GM04503 (cell line): ENCODE data around the gene RGPD8.
"Not testable (repeated sequence)": the region's sequence is repeated elsewhere in the genome, so short reads cannot be mapped to it uniquely, and the experiment has no call there.

Source experiments
- DNase-seq: peaks from one replicate; pipeline ENCODE4 v3.0.0-alpha.2; 2012; ENCODE audit warnings: low read depth

RGPD8 gene

DNA sequence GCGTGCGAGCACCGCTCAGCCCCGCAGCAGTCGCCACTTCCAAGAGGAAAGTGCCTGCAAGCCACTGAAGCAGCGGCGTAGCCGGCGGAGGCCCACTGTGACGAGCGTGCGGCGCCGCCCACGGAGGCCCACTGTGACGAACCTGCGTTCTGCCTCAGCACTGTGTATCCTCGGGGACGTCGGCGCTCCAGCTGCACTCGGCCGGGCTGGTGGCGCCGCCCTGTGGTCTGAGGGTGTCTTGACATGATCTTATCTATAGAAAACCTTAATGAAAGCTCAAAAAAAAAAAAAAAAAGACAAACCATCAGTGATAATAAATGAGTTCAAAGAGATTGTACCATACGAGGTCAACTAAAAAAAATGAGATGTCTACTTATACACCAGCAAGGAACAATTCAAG is at the start of gene RGPD8:
Gene RGPD8 (minus strand): TSS at position 166 of the 400 bp plus-strand sequence. CDS start 192 bp downstream, outside the sequence.
- peak; percentile 14 for DNase-seq

DNA sequence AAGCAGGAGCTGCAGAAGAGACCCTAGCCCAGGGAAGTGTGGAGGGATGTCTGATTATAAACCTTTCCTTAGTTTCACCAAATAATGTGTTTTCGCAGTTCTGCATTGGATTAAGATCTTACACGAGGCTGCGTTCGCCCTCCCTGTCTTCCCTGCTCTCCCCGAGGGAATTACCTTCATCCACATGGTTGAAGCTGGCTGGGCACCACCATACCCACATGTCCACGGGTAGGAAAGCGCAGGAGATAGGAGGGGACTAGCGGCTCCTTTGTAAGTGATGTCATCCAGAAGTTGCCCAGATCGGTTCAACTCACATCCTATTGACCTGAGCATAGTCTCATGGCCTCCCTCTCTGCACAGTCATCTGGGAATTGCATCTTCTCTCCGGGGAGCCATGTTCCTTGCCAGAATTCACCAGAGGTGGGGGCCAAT is 49.6 kb upstream of the RGPD8 start:
- no peak for DNase-seq

GRCh38 chr2:112482309-112483041 is 49.0 kb upstream of the RGPD8 start:
- no peak for DNase-seq

- DNase-seq: no peak
These were observed 48.2 kb upstream of the RGPD8 start, which contains the start of gene TTL for GRCh38 chr2:112481528-112482233. Gene TTL (plus strand): TSS chr2:112482156. CDS start chr2:112482345, 189 bp downstream.

DNA sequence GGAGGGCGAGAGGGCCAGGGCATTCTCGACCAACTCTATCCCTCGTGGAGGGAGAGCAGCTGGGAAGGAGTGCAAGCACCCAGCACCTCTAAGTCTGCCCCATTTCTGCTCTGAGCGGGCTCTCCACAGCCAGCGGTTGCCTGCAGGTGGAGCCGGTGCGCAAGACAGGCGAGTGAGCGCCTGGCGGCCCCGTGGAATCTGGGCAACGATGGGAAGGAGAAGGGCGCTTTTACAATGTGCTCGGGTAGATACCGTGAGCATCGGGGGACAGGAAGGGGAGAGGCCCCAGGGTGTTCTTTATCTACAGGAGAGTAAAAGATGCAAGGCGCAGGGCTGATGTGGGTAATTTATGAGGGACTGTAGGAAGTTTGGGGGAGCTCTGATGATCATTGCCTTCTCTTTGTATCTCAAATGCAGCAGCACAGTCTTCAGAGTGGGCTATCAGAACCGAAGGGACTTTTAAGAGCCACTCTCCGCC is 47.6 kb upstream of the RGPD8 start:
- DNase-seq: peak; percentile 42

DNA sequence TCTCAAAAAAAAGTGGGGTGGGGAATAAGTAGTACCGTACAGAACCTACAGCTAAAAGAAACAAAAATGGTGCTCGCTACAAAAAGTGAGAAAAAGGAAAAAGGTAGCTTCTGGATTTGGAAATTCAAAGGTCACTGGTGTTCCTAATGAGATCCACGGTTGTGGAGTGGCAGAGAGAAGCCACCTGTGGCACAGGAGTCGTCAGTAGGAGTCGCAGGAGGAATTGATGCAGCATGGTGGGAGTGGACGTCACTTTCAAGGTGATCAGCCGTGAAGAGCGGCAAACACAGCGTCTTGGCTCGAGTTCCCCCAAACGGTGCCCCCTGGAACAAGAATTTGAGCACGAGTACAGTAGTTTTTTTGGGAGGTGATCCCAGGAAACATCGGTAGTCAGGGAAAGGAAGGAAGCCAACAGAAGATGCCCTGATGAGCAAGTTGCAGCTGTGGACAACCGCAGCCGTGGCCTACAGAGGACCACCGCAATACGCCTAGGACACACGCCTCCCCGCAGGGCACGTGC is 47.1 kb upstream of the RGPD8 start:
- no peak for DNase-seq

GRCh38 chr2:112476434-112476833 is 43.0 kb upstream of the RGPD8 start:
- no peak for DNase-seq

DNA sequence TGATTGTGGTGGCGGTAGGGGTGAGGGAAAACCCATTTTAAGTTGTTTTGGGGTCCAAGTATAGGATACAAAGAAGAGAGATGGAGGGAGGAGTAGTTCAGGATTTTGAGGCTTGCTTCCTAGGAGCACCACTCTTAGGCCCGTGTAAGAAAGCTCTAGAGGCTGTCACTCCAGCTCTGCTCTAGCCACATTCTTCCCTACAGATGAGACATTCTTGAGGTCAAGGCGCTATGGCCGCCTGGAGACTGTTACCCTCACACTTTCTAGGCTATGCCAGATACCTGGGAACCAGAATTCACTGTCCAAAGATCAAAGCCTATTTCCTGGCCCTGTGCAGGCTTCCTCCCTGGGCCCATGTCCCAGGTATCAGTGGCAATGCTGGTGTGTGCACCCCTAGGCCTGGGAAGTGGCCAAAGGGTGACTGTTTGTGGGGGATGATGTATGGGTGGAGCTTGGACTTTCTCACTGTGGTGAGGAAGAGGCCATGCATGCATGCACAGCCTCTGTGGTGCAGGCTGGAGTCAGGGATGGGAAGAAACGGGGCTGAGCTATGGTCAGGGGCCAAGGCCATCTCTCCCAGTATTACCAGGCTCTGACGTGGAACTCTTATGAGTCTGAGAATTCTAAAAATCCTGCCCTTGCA is 41.5 kb upstream of the RGPD8 start:
- DNase-seq: peak; percentile 38

GRCh38 chr2:112472547-112473263 is 39.3 kb upstream of the RGPD8 start:
- DNase-seq: no peak

GRCh38 chr2:112465382-112465781 is 31.9 kb upstream of the RGPD8 start:
- DNase-seq: no peak

DNA sequence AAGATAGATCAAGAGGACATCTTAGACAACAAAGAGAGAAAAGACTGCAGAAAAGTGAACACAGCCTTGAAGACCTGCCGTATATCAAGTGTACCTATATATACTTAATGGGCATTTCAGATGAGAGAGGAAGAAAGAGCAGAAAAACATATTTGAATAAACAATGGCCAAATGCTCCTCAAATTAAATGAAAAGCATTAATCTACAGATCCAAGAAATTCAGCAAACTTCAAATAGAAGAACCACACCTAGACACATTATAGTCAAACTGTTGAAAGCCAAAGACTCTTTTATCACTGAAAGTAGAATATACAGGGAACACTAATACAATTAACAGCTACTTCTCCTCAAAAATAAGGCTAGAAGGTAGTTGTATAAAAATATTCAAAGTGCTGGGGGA is 29.8 kb upstream of the RGPD8 start:
- no peak for DNase-seq

DNA sequence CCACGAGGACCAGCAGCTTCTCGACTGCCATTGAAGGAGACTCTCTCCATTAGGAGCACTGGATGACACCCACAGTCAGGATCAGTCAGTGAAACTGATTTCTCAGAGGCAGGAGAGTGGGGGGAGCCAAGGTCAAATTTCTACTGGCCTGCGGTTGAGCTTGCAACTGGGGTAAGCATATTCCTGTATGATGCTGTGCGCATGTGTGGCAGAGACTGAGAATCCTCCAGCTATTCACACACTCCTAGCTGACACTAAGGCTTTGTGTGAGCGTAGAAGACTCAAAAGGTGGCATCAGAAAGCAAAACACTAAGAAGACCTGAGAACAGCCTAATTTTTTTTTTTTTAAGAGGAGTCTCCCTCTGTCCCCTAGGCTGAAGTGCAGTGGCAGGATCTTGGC is 28.7 kb upstream of the RGPD8 start:
- DNase-seq: no peak

GRCh38 chr2:112459372-112459771 is 25.9 kb upstream of the RGPD8 start:
- no peak for DNase-seq

DNA sequence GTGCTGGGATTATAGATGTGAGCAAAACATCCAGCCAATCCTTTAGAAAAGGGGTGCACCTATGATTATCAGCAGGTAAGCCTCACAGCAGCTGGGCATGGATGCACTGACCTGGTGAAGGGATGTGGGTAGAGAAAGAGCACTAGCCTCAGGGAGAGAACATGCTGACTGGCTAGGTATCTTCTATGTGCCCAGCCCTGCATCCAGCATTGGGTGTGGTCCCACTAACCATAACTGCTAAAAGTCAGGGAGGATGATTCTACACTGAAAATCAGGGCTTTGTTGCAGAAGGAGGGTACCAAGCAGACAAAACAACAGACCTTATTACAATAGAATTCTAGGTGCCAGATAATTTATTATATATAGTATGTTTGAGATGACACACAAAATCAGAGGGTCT is 21.1 kb upstream of the RGPD8 start:
- no peak for DNase-seq

DNA sequence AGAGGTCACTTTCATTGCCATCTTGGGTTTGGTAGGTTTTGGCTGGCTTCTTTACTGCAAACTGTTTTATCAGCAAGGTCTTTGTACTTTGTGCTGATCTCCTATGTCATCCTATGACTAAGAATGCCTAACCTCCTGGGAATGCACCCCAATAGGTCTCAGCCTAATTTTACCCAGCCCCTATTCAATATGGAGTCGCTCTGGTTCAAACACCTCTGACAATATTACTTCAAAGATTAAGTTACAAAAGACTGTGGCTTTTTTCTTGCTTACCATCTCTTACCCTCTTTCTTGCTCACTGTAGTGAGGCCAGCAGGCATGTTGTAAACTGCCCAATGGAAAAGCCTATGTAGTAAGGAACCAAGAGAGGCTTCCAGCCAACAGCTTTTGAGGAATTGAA is 17.9 kb upstream of the RGPD8 start:
- no peak for DNase-seq

DNA sequence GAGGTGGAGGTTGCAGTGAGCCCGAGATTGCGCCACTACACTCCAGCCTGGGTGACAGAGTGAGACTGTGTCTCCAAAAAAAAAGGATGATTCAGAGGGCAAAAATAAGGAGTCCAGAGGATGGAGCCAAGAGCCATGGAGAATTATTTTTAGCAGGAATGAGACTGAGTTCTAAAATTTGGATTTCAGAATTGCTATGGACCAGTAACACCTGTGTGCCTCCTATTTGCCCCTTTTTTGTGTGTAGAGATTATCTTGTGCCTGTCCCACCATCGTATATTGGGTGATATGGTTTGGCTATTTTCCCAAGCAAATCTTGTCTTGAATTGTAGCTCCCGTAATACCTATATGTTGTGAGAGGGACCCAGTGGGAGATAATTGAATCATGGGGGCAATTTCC is 16.4 kb upstream of the RGPD8 start:
- DNase-seq: no peak

- not testable (repeated sequence) for DNase-seq
These were observed 10.8 kb upstream of the RGPD8 start for GRCh38 chr2:112444256-112444655.

DNA sequence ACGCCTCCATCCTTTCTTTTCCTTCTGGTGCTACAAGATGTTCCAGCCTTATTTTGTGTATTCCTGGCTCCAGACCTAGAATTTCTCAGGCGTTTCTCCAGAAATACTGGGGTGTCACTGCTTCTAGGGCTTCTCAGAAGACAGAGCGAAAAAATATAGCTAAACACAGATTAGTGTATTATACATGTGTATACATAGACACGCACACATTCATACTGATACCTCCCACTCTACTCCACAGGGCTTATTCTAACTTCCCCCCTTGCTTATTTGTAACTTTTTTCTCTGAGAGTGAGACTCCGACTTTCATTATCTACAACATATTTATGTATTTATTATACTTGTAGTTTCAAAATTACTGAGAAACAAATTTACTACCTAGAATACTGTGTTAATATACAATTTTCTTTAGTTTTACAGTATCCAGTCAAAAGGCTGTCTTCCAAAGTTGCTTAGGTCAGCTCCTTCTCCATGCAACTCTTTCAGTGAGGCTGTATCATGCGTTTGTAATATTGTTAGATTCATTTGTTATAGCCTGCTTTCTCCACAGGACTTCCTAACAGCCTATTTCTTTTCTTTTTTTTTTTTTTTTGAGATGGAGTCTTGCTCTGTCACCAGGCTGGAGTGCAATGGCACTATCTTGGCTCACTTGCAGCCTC is 5.3 kb upstream of the RGPD8 start:
- not testable (repeated sequence) for DNase-seq

DNA sequence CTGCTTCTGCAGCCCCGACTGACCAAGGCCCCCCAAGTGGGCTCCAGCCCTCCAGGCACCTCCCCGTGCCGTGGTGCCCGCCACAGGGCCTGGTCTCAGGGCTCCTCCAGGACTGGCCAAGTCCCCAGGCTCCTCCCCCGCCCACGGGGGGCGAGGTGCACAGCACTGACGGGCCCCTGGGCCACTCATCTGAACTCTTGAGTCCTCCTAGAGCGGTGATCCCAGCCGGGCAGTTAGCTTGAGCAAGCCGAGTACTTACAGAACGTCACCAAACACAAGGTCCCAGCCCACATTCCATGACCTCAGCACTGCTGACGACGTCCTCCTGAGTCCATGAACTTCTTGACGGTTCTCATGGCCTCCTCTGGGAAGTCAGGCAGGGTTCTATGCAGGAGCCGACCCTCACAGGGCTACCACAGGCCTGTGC is 4.0 kb upstream of the RGPD8 start:
- DNase-seq: not testable (repeated sequence)

GRCh38 chr2:112436993-112437392 is 3.5 kb upstream of the RGPD8 start:
- not testable (repeated sequence) for DNase-seq

DNA sequence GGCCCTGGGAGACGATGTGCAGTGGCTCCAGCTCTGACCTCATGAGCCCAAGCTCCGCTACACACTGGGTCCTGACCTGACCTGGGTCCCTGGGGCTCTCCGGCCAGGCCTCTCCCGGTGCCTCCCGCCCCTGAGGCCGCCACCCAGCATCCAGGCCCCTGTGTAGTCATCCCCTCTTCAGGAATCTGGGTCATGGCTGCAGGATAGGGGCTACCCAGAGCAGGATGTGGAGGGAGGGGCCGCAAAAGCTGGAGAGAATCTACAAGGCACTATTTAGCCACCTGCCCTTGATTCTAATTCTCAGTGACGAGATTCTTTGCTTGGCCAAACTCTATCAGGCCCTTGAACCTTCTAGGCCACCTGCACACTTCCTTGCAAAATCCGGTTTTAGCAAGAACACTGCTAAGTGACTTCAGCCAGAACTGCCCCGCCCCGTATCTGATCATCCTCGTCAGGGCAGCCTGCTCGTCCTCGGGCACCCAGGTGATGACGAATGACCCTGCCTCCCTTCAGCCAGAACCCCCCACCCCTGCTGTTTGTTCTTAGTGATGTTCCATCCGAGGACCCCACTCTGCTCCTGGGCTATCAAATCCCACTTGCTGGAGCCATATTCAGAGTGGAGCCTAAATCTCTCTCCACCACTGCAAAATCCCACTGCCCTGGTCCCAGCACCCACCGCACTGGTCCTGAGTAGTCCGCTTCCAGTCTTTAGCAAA is 2.4 kb upstream of the RGPD8 start:
- not testable (repeated sequence) for DNase-seq
